ENCODE results near the gene KCNK2. TPM values are rescaled to one million over a fixed set of nuclear protein-coding genes. Genes with fewer than 3 reads are reported as not detected.

The KCNK2 gene
- total RNA-seq, 2 experiments from 2014 or later: not detected

GRCh38 chr1:215071078-215071477 lies 11.5 kb upstream of the KCNK2 start:
- Mint-ChIP-seq H3K27ac (no peak overlapping the region), H3K27me3 (peaks cover 2% of the 10 kb centered on the region), H3K4me1 (no peaks in the 10 kb centered on the region), H3K36me3 (no peaks in the 10 kb centered on the region), H3K4me3 (no peak overlapping the region), H3K9me3 (no peaks in the 10 kb centered on the region)
- no peak for DNase-seq
- POLR2A ChIA-PET: no interaction called here
- no peak for ATAC-seq (ENCODE audit: low read depth)

DNA sequence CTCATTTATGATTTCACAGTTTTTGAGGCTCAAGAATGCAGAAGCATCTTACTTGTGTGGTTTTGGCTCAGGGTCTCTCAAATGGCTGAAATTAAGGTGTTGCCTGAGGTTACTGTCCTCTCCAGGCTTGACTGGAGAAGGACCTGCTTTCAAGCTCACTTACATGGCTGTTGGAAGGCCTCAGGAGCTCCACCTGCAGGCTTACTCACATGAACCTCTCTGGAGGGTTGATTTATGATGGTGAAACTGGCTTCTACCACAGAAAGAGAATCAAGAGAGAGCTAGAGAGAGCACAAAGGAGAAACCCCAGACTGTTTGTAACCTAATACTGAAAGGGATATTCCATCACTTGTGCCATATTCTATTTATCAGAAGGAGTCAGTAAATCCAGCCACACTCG lies 6.2 kb upstream of the KCNK2 start:
- no peak for DNase-seq
- Mint-ChIP-seq H3K9me3 (no peaks in the 10 kb centered on the region), H3K4me1 (no peaks in the 10 kb centered on the region), H3K27ac (no peak overlapping the region), H3K27me3 (peaks cover 19% of the 10 kb centered on the region), H3K4me3 (no peak overlapping the region), H3K36me3 (no peaks in the 10 kb centered on the region)
- POLR2A ChIA-PET: no interaction called here
- ATAC-seq (ENCODE audit: low read depth): no peak

GRCh38 chr1:215079456-215079855 lies 3.1 kb upstream of the KCNK2 start:
- DNase-seq (no peak), ATAC-seq (ENCODE audit: low read depth) (no peak)
- H3K36me3 Mint-ChIP-seq: no peaks in the 10 kb centered on the region
- H3K9me3 Mint-ChIP-seq: no peaks in the 10 kb centered on the region
- POLR2A ChIA-PET: no interaction called here
- H3K4me1 Mint-ChIP-seq: peaks cover 2% of the 10 kb centered on the region
- H3K4me3 Mint-ChIP-seq: no peak overlapping the region
- H3K27ac Mint-ChIP-seq: no peak overlapping the region
- peaks cover 42% of the 10 kb centered on the region for H3K27me3 Mint-ChIP-seq

GRCh38 chr1:215081661-215082531 lies 641 bp upstream of the KCNK2 start:
- H3K4me1 Mint-ChIP-seq: peaks cover 2% of the 10 kb centered on the region
- H3K9me3 Mint-ChIP-seq: no peaks in the 10 kb centered on the region
- no peaks in the 10 kb centered on the region for H3K36me3 Mint-ChIP-seq
- no peak overlapping the region for H3K27ac Mint-ChIP-seq
- POLR2A ChIA-PET: no interaction called here
- H3K4me3 Mint-ChIP-seq: no peak overlapping the region
- ATAC-seq (ENCODE audit: low read depth) (no peak), DNase-seq (peak; percentile 21)
- peaks cover 54% of the 10 kb centered on the region for H3K27me3 Mint-ChIP-seq

- peaks cover 59% of the 10 kb centered on the region for H3K27me3 Mint-ChIP-seq
- POLR2A ChIA-PET: no interaction called here
Measured at GRCh38 chr1:215083383-215083961, 935 bp downstream of the KCNK2 start.

DNA sequence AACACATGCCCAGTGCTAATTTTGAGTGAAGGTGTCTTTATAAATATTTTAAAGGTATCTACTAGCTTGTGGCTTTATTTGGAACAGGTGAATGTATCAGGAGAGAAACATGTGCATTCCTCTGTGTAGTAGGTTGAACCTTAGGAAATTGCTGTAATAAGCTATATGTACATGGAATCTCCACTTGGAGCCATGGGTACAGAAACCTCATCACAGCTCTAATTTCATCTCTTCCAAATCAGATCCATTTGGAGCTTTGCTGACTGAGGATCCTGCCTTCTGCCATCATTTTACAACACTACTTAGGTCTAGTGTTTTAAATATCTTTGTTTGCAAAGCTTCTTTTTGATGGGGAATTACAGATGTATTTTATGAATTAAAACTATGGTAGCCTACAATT lies 2.1 kb downstream of the KCNK2 start:
- Mint-ChIP-seq H3K9me3 (no peaks in the 10 kb centered on the region), H3K4me3 (no peak overlapping the region), H3K36me3 (no peaks in the 10 kb centered on the region), H3K4me1 (peaks cover 2% of the 10 kb centered on the region), H3K27me3 (peaks cover 52% of the 10 kb centered on the region), H3K27ac (no peak overlapping the region)
- DNase-seq (no peak), ATAC-seq (ENCODE audit: low read depth) (no peak)
- POLR2A ChIA-PET: no interaction called here

More at GRCh38 chr1:215083383-215083961, 935 bp downstream of the KCNK2 start:
- H3K4me1 Mint-ChIP-seq: peaks cover 2% of the 10 kb centered on the region
- H3K4me3 Mint-ChIP-seq: no peak overlapping the region
- no peak for DNase-seq
- no peaks in the 10 kb centered on the region for H3K36me3 Mint-ChIP-seq
- no peak overlapping the region for H3K27ac Mint-ChIP-seq
- H3K9me3 Mint-ChIP-seq: no peaks in the 10 kb centered on the region
- no peak for ATAC-seq (ENCODE audit: low read depth)

DNA sequence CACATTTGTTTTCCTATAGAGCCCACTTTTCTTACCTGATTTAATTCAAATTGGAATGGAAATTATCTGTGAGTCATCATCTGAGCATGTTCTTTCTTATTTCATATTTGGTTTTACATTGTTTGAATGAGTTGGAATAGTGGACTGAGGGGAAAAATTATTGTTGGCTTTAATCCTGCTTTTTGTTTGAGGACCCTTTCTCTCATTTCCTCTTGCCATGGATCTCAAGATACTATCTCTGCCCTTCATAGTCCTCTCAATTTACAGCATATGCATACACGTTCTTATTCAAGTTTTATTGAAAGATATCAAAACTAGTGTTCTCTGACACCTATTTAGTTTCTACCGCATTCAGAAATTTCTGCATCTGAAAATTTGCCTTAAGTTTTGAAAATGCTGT lies 5.1 kb downstream of the KCNK2 start:
- Mint-ChIP-seq H3K4me1 (no peaks in the 10 kb centered on the region), H3K9me3 (no peaks in the 10 kb centered on the region), H3K4me3 (no peak overlapping the region), H3K27ac (no peak overlapping the region), H3K36me3 (no peaks in the 10 kb centered on the region), H3K27me3 (peaks cover 30% of the 10 kb centered on the region)
- POLR2A ChIA-PET: no interaction called here
- ATAC-seq (ENCODE audit: low read depth) (no peak), DNase-seq (no peak)

DNA sequence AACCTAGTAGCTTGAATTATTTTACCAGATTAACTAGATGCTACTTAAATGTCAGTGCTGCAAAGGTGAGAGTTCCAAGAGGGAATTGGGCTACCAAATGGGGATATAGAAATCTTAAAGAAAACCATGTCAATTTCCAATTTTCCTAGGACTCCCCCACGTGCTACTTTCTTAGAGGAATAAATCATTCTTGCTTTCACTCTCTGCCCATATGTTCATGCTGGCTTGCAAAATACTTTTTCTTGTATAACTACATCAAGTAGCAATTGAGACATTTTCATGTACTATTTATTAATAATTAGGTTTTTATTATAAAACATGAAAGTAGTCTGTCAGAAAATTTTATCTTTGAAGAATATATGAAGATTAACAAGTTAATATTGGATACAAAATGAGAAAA lies 11.8 kb downstream of the KCNK2 start:
- Mint-ChIP-seq H3K9me3 (no peaks in the 10 kb centered on the region), H3K27me3 (no peaks in the 10 kb centered on the region), H3K4me3 (no peak overlapping the region), H3K36me3 (no peaks in the 10 kb centered on the region), H3K27ac (no peak overlapping the region), H3K4me1 (no peaks in the 10 kb centered on the region)
- ATAC-seq (ENCODE audit: low read depth) (no peak), DNase-seq (no peak)
- POLR2A ChIA-PET: no interaction called here

- DNase-seq: no peak
- H3K9me3 Mint-ChIP-seq: no peaks in the 10 kb centered on the region
- no peak overlapping the region for H3K27ac Mint-ChIP-seq
- H3K4me3 Mint-ChIP-seq: no peak overlapping the region
- no peaks in the 10 kb centered on the region for H3K4me1 Mint-ChIP-seq
- H3K27me3 Mint-ChIP-seq: no peaks in the 10 kb centered on the region
- H3K36me3 Mint-ChIP-seq: no peaks in the 10 kb centered on the region
- POLR2A ChIA-PET: no interaction called here
- ATAC-seq (ENCODE audit: low read depth): no peak
Measured at GRCh38 chr1:215095524-215095923, 13.0 kb downstream of the KCNK2 start.

DNA sequence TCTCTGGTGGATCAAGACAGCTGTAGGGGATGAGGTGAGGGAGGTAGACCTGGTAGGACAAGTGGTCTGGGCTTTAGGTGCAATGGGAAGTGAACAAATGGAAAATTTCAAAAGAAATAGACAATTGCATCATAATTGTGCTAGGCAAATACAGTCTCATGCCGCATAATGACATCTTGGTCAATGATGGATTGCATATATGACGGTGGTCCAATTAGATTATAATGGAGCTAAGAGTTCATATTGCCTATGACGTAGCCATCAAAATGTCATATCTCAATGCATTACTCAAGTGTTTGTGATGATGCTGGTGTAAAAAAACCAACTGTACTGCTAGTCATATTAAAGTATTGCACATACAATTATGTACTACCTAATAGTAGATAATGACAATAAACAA lies 19.0 kb downstream of the KCNK2 start:
- Mint-ChIP-seq H3K4me1 (no peaks in the 10 kb centered on the region), H3K36me3 (no peaks in the 10 kb centered on the region), H3K9me3 (no peaks in the 10 kb centered on the region), H3K27ac (no peak overlapping the region), H3K4me3 (no peak overlapping the region), H3K27me3 (no peaks in the 10 kb centered on the region)
- DNase-seq: no peak
- POLR2A ChIA-PET: no interaction called here
- no peak for ATAC-seq (ENCODE audit: low read depth)

GRCh38 chr1:215104283-215104682 lies 21.7 kb downstream of the KCNK2 start:
- Mint-ChIP-seq H3K9me3 (peaks cover 2% of the 10 kb centered on the region), H3K4me3 (no peak overlapping the region), H3K27ac (no peak overlapping the region), H3K36me3 (no peaks in the 10 kb centered on the region), H3K4me1 (no peaks in the 10 kb centered on the region), H3K27me3 (no peaks in the 10 kb centered on the region)
- DNase-seq: no peak
- no peak for ATAC-seq (ENCODE audit: low read depth)
- POLR2A ChIA-PET: no interaction called here

- Mint-ChIP-seq H3K36me3 (no peaks in the 10 kb centered on the region), H3K27ac (no peak overlapping the region), H3K4me3 (no peak overlapping the region), H3K27me3 (no peaks in the 10 kb centered on the region), H3K4me1 (no peaks in the 10 kb centered on the region), H3K9me3 (peaks cover 3% of the 10 kb centered on the region)
- POLR2A ChIA-PET: no interaction called here
- no peak for ATAC-seq (ENCODE audit: low read depth)
- DNase-seq: no peak
Measured at GRCh38 chr1:215106067-215106466, 23.5 kb downstream of the KCNK2 start.

- no peaks in the 10 kb centered on the region for H3K27me3 Mint-ChIP-seq
- H3K27ac Mint-ChIP-seq: no peak overlapping the region
- H3K4me3 Mint-ChIP-seq: no peak overlapping the region
- no peak for DNase-seq
- H3K9me3 Mint-ChIP-seq: peaks cover 3% of the 10 kb centered on the region
- H3K4me1 Mint-ChIP-seq: no peaks in the 10 kb centered on the region
- ATAC-seq (ENCODE audit: low read depth): no peak
- POLR2A ChIA-PET: no interaction called here
- no peaks in the 10 kb centered on the region for H3K36me3 Mint-ChIP-seq
Measured at GRCh38 chr1:215109171-215109570, 26.6 kb downstream of the KCNK2 start.

DNA sequence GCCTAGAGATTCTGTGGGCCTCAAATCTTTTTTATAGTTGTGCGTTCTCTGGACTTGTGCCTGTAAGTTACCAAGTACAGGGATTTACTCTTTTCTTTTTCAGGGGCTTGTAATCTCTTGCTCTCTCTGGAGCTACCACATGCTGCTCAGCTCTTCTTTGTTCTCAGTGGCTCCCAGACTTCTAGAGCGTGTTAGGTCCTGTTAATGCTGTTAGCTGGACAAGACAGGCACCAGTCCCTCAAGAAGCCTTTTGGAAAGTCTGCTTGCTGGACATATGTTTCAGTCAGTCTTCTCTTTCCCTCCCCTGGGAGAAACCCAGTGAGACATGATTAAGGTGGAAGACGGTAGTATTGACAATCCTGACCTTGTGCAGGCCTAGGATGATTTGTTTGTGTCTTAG lies 29.4 kb downstream of the KCNK2 start:
- H3K4me3 Mint-ChIP-seq: no peak overlapping the region
- H3K4me1 Mint-ChIP-seq: no peaks in the 10 kb centered on the region
- POLR2A ChIA-PET: no interaction called here
- no peaks in the 10 kb centered on the region for H3K36me3 Mint-ChIP-seq
- H3K9me3 Mint-ChIP-seq: peaks cover 3% of the 10 kb centered on the region
- ATAC-seq (ENCODE audit: low read depth): no peak
- no peak for DNase-seq
- H3K27me3 Mint-ChIP-seq: no peaks in the 10 kb centered on the region
- no peak overlapping the region for H3K27ac Mint-ChIP-seq
